GM18861 (cell line): Measurements from ENCODE around the gene LAMC2.

ENCODE experiments used
- ATAC-seq: cut with Tn5 transposase; IDR thresholded peaks from one replicate; pipeline ENCODE4 v1.9.1; 2021; ENCODE audit not compliant: unreplicated experiment

LAMC2 gene

DNA sequence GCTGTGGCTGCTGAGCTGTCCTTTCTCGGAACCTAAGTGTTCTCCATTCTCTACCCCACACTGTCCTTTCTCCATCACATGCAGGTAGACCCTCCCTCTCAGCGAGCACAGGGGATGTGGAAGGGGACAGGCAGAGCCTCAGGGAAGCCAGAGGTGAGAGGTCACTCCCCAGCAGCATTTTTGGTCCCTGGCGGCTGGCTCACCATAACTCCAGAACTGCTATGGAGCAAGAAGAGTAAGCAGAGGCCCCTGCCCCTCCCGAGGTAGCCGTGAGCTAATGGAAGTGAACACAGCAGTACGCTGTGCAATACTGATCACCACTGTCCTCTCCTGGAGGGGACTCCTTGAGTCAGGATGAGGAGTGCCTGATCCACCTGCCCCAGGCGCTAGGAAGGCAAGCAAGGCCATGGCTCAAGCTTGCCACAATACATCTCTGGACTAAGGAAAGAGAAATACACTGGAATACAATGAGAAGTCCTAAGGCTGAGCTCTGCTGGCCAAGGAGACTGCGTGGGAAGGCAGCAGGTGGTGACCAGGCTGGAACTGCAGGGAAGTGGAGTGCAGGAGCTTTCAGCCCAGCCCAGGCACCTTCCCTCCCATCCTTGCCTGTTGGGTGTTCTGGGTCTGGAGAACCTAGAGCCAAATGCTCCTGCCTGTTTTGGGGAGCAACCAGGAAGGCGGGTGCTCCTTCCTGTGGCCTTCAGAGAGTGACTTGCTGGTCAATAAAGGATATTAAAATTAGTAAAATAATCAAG, 96.2 kb downstream of the LAMC2 start:
- ATAC-seq = no peak

DNA sequence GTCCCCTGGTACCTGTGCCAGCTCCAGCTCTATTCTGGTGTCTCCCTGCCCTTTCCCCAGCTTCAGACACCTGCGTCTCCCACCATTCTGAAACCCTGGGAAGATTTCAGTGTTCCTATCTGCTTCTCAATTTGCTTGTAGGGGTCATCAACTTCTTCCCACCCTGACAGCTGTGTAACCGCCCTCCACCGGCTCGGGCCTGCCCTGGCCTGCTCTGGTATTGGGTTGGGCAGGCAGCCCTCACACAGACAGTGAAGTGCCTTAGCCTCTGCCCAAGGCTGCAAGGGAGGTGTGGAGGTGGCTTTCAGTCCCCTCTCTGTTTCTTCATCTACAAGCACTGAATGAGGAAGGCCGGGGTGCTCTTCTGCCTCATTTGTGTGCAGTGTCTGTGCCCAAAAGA, 97.2 kb downstream of the LAMC2 start:
- ATAC-seq = no peak

DNA sequence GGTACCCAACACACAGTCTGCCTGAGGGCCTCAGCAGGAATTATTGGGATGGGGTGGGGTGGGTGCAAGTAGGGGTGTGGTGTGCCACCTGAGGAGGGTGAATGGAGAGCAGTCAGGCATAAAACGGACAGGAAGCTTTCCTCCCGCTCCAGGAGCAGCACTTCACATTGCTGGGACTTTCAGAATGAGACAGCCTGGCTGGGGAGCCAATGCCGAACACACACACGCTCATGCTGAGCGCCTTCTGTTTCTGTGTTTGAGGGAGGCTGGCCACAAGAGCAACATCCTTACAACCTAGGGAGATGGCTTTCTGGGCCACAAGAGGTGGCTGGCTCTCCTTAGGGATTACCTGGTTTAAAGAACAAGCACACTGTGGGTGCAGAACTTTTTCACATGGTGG, 98.0 kb downstream of the LAMC2 start:
- ATAC-seq = no peak

DNA sequence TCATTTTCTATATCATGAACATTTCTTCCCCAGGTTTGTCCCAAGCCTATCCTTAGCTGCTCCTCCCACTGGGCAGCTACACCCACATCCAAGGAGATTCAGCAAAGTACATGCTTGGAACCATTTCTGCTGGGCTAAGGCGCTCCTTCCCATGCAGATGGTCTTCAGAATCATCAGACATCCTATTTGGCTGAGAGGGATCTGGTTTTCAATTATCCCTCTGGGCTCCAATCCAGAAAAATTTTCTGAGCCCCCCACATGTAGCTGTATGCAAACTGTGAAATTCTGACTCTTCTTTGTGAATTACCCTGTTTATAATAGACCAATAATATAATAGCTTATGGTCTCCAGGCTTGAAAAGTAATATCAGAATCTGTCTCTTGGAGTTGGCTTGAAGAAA, 99.2 kb downstream of the LAMC2 start:
- ATAC-seq = no peak

DNA sequence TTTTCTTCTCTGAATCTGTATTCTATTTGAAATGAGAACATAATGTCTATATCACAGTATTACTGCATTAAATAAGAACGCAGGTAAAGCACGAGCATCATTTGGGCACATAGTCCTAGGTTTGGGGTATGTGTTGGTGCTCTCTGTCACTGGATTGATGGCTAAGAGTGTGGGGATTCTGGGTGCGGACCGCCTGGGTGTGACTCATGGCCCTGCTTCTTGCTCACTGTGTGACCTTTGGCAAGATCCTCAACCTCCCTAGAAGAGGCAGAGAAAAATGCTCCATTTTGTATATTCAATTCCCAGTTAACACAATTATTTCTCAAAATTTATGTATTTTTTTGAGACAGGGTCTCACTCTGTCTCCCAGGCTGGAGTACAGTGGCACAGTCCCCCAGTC, 99.7 kb downstream of the LAMC2 start:
- no peak for ATAC-seq

DNA sequence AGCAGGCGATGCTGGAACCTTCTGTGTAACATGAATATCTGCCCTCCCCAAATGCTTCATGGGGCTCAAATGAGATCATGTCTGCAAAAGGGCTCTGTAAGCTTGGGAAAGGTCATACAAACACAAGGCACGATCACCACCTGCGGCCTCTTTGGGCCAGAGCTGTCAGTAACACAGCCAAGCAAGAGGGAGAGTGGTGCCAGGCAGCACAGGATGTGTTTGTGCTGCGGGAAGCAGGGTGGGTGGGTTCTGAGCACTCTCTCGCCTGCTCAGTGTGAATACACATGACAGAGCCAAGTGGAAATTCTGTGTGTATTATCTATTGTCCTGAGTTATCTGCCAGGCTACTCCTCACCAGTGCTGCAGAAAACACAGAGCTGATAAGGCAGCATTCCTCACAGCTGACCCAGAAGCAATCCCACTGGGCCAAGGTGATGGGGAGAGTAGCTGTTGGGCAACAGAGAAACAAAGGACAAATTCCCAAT, 101.2 kb downstream of the LAMC2 start:
- ATAC-seq = no peak

DNA sequence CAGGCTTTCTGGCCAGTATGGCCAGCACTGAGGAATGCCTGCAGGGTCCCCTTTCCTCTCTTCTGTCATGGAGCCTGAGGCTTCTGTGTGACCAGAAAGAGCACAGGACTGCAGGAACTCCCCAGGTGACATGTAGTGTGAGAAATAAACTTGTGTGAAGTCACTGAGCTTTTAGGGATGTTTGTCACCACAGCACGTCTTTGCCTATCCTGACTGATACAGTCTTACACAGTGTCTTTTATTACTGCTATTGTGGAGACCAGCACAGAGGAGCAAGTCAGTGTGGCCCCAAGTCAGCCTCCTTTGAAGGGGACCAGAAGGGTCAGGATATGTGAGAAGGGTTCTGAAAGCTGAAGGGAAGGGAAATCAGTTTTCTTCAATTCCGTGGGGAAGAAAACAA, 102.5 kb downstream of the LAMC2 start:
- ATAC-seq = no peak

DNA sequence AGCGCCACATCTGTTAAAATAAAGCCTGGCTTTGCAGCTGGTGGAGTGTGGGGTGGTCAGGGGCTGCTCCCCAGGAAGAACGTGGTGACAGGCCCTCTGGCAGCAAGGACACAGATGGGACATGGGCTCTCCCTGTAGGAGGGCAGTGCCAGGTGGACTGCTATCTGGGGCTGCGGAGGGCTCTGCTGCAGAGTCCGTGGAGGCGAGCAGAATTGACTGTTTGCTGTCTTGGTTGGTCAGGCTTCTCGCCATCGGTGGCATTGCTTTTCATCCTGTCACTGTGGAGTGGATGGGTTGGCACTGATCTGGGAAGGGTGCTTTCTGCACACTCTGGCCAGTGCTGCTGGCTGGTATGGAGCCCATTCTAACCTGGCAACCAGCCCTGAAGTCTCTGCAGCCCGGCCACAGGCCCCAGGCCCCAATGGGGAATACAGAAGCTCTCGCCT, 103.0 kb downstream of the LAMC2 start:
- no peak for ATAC-seq

DNA sequence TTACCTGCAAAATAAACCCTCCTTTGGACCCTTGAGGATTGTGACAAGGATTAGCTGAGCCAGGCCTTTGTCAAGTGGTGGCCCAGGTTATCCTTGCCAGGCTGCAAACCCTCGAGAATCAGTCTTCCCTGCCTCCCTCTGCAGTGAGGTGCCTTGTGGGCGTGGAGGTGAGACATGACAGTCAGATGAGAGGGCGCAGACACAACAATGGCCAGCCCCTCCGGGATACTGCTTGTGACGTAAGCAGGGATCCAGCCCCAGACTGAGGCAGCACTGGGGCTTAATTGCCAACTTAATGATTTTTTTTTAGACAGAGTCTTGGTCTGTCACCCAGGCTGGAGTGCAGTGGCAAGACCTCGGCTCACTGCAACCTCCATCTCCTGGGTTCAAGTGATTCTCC, 104.6 kb downstream of the LAMC2 start:
- no peak for ATAC-seq

DNA sequence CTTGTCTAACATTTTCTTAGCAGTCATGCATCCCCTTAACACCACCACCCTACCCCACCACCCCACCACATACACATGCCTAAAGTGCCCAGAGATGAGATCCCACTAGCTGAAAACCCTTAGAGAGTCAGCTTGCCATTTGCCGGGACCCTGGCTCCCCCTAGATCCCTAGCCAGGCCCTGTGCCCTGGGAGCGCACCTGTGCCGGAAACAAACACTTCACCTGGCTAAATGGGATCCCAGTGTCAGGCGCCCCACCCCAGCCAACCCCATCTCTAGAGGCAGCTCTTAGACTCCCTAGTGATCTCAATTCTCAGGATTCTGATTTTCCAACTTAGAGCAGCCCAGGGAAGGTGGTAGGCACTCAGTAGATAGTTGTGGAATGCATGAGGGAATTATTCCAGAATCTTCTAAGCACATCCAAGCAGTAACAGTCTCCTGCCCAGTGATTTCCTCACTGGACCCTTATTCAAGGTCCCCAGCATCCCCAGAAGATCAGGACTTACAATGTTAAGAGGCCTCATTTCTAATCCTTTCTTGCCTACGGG, 105.2 kb downstream of the LAMC2 start:
- ATAC-seq = no peak

DNA sequence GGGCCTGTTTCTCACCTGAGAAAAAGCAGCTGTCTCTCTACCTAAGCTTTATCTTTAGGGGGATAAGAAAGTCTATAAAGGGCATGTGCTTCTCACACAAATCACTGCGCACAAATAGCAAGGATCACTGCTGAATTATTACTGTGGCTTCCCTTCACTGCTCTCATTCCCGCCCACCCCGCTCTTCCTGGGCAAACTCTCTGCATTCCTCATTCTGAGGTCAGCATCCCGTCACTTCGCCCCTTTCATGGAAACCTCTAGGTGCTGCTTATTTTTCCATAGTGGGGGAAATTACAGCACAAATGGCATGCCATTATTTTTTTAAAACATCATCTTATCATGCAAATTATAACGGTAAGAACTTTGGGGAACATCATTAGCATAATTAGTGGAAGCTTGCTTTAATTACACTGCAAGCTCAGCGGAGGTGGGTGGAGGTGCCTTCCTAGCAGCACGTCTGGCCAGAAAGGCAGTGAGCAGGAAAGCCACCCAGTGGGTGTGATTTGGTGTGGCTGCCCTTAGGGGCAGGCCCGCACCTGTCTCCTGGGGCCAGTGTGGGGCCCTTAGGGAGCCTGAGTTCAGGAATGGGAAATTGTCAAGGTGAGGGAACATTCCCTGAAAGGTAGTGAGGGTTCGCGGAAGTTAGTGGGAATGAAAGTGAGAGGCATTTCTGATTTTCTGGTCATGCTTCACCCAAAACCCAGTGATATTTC, 105.9 kb downstream of the LAMC2 start:
- ATAC-seq = no peak

DNA sequence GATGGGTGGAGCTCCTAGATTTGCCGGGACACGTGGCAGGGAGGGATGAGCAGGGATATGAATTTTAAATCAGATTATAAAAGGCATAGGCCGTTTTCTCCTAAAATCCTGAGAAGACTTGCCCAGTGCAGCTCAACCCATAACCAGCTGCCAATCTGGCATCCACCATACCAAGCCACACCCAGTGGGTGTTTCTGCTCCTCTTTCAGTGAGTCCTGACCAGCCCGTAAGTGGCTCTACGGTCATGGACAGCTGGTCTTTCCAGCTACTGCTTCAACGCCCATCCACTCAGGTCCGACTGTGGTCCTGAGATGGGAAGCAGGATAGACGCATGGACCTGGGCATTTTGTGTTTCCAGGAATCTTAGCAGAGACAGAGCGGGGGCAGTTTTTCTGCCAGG, 107.2 kb downstream of the LAMC2 start:
- no peak for ATAC-seq

DNA sequence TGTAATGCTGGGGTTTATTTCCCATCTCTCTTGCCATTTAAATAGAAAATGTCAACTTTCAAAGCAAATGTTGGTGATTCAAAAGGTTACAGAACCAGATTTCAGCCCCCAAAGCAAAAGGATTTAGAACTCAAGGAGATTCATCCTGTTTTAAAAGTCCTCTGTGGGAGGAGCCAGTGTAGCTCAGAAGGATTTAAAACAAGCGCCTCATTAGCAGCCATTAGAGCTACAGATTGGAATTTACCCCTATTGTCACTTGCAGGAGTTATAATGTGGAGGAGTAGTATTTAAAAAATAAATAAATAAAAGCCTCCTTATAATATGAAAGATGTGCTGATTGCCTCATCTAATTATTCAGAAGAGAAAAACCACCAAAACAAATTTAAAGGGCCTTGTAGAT, 107.8 kb downstream of the LAMC2 start:
- ATAC-seq = no peak
